ENCODE data around the gene COL23A1.

Gene COL23A1

DNA sequence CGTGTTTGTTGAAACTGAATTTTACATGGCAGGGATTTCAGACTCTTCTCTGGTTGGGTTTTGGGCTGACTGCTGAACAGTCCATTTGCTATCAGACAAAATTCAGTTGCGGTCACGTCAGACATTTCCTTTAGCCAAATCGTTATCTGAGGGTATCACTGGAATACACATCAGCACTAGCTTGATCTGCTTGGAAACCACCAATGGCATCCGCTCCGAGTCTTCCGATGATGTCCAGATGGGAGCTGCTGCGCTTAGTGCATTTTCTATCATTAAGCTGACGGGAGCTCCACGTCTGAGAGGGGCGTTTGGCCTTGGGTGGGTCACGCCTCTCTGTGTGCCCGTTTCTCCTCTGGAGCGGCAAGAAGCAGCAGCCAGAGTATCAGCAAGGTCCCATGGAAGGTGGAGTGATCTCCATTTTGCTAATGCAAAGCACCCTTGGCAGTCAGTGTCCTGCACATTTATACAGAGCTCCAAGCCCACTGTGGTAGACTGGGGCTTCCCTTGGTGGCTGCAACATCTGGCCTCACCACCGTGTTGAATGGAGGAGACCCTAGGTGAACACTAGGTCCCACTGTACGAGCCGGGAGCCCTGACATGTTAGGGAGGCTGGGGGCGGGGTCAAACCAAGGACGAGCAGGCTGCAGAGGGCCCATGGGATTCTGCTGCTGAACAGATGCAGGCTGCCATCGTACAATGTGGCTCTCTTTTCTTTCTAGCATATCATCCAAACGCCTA, 223.0 kb downstream of the COL23A1 start:
- no peak overlapping the region for H3K4me3 ChIP-seq (ENCODE audit: low read depth, low read length)

DNA sequence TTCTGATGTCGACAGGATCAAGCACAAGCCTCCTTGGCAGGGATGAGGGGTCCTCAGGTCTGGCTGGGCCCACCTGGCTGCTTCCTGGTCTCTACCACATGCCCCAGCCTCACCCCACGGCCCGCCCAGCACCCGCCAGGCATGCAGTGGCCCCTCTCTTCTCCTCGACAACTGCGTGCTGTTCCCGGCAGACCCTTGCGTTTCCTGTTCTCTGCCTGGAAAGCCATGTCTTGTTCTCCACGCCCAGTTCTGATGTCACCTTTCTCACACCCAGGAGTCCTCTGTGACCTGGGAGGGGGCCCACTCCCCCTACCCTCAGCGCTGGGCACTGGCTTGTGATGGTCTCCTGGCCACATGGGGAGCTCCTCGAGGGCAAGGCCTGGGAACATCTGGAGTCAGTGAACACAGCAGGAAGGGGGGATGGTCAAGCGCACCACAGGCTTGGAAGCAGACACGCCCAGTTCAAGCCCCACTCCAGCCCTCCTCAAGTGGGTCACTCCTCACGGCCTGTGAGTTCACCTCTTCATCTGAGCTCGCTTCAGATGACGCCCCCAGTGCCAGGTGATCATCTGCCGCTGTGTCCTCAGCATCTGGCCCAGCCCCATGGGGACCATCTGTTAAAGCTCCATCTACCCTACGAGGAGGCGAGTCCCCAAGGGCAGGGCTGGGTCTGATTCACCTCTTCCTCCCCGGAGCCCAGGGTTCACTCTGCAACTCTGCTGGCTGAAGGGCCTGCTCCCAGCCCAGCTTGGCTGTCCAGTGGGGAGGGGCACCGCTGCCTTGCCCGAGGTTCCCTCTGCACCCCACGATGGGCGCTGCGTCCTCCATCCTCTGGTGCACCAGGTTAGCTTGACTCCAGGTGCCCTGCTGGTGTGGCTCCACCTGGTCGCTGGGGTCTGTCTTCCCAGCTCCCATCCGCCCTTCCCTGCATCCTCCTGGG, 224.4 kb downstream of the COL23A1 start:
- no peak overlapping the region for H3K4me3 ChIP-seq (ENCODE audit: low read depth, low read length)

DNA sequence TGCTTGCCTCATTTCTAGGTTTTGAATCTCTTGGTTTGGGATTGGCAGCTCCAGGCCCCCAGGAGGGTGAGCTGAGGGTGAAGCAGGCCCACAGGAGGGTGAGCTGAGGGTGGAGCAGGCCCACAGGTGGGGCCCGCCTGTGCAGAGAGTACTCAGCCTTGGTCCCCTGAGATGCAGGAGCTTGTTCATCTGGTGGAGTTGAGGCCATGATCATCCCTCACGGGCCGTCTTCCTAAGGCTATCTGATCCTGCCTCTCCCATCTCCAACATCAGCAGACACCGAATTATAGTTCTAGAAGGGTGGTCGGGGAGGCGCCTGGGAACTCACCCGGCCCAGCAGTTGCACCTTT, 225.9 kb downstream of the COL23A1 start:
- no peak overlapping the region for H3K4me3 ChIP-seq (ENCODE audit: low read depth, low read length)

DNA sequence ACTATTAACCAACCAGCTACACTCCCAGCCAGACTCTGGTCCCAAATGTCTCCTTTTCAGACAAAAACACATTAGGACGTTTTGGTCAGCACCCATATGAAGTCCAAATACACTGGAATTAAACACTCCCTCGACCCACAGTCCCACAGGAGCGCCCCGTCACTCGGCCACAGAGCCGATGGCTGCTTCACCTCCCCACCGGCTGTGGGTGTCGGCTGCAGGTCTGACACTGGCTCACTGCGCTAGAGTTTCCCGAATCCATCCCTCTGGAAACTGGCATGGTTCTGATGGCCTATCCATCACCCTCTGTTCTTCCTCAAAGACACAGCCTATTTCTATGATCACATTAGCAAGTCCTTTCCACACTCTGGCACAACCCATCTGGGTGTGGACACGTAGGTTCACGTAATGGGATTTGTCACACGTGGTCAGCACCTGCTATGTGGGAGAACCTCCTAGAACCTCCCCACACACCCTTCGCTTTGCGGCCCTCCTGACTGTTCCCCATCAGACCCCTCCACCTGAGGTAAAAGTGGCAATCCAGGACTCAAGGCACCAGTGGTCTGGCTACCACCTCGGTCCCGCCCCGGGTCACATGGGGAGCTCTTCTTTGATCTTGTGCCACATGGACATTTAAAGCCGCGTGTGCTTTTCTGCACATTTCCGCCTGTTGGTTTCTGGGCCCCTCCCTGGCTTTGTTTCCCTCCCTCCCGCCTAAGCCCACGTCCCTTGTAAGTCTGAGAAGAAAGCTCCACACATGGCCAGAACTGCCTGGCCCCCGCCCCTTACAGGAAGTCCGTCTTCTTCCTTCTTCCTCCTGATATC, 226.5 kb downstream of the COL23A1 start:
- no peak overlapping the region for H3K4me3 ChIP-seq (ENCODE audit: low read depth, low read length)

DNA sequence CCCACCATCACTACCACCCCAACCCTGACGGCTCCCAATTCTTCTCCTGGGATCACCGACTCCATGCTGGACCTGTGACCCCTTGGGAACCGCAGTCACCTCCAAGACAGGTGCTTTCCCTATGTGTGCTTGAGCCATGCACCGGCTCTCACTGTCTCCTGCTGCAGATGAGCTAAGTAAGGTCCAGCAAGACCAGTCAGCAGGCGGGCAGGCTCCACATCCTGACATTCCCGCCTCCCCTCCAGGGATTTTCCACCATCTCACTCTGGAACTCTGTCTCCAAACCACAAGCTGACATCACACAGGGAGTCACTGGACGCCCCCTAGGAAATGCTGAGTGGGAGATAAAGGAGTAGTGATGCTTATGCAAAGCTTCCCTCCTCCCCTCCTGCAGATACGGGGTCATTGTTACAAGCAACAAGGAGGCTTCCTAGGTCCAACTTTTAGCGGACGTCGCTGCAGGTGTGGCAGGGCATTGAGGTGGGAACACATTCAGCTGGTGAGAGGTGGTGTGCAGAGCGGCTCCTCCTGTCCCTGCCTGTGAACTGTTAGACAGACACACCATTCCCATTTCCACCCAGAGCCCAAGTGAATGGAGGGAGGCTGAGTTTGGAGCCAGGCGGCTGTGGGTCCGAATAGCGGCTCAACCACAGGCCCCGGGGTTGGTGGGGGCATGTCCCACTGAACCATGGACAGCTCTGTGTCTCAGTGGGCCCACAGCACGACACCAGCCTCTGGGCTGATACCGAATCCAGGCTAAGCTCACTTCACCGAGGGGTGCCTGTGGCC, 228.3 kb downstream of the COL23A1 start:
- no peak overlapping the region for H3K4me3 ChIP-seq (ENCODE audit: low read depth, low read length)

DNA sequence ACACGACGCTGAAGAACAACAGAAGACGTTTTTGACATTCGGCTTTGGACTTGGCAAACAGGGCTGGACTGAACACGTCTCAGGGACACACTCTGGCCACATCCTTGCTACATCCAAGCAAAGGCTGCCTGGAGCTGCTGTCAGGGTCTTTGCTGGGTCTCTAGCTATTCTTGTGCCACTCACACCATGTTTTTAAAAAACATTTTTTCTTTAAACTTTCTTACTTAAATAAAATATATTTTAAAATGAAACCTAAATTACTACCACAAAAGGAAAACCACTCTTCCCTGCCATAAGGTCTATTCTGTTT, 229.3 kb downstream of the COL23A1 start:
- H3K4me3 ChIP-seq (ENCODE audit: low read depth, low read length): no peak overlapping the region

DNA sequence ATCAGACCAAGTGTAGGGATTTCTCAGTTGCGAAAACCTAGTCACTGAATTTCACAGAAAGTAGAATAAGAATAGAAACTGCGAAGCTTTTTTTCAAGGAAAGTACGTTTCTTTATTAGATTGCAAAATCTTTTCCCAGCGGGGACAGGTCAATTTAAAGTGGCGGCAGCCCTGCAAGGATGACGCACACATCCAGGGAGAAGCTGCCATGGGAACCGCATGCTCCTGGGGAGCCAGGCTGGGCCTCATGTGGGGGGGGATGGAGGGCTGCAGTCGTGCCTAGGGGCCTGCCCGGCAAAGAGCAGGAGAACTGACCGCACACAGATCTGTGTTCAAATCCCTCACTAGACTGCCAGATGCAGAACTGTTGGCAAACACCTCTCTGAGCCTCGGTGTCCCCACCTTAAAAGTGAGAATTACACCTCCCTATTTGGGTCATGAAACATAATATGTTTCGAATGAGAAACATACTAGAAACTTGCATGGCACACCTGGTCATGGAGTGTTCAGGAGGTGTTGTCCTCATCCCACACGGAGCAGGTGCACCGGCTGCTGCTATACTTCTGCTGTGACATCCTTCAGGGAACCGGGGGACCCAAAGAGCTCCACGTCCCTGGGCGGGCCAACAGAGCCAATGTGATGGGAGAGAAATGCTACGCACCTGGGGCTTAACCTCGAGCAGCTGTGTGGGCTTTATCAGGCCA, 229.8 kb downstream of the COL23A1 start:
- no peak overlapping the region for H3K4me3 ChIP-seq (ENCODE audit: low read depth, low read length)

DNA sequence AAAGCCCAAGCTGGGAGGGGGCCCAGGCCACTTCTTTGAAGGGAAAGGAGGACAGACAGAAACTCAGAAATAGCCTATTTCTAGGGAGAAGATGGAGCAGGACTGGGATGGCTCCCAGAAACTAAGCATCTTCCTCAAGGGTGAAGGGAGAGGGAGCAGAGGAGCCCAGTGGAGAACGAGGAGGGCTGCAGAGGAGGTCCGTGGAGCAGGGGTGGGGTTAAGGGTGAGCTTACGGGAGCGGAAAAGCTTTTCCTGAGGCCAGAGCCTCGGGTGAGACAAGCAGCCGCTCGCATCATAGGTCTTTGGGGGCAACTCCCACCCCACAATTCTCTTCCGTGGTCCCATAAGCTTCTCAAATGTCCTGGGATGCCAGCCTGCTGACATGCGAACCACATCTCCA, 230.5 kb downstream of the COL23A1 start:
- H3K4me3 ChIP-seq (ENCODE audit: low read depth, low read length): no peak overlapping the region

DNA sequence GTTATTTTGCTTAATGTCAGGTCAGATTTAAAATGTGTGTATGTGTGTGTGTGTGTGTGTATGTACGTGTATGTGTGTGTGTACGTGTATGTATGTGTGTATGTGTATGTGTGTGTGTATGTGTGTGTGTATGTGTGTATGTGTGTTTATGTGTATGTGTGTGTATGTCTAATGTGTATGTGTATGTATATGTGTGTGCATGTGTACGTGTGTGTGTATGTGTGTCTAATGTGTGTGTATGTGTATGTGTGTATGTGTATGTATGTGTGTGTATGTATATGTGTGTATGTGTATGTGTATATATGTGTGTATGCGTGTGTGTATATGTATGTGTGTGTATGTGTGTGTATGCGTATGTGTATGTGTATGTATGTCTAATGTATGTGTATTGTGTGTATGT, 232.5 kb downstream of the COL23A1 start:
- no peak overlapping the region for H3K4me3 ChIP-seq (ENCODE audit: low read depth, low read length)

DNA sequence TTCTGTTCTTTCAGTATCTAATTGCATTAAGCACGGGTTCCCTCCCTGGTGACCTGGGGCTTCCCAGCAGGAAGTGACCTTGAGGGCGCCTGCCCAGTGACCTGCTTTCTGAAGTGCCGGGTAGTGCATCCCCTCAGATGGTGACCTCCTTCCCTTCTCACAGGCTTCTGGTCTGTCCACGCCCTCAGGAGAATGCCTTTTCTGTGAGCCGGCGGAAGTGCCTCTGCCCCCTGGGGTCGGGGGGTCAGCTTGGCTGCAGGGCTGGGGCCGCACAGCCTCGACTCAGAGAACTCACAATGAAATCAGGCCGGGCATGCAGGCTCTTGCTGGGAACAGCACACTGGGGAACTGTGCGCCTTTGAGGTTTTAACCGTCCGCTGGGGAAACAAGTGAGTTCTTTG, 233.1 kb downstream of the COL23A1 start:
- no peak overlapping the region for H3K4me3 ChIP-seq (ENCODE audit: low read depth, low read length)

DNA sequence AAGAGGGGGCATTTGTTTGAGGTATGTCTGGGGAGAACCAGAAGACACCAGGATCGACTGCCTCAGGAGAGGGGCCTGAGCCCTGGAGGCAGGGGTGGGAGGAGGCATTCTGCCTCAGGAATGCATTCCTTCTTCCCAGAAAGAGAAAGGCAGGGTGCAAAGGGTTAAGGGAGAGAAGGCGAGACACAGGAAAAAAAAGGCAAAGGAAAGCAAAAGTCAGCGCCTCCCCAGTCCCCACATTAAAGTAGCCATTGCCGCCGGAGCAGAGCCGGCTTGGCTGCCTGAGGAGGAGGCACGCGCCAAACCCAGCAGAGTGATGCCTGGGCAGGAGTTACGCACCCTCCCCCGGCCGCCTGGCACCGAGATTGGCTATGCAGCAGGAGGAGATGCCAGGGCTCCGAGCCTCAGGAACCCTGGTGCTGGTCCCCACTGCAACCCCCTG, 233.7 kb downstream of the COL23A1 start:
- no peak overlapping the region for H3K4me3 ChIP-seq (ENCODE audit: low read depth, low read length)

DNA sequence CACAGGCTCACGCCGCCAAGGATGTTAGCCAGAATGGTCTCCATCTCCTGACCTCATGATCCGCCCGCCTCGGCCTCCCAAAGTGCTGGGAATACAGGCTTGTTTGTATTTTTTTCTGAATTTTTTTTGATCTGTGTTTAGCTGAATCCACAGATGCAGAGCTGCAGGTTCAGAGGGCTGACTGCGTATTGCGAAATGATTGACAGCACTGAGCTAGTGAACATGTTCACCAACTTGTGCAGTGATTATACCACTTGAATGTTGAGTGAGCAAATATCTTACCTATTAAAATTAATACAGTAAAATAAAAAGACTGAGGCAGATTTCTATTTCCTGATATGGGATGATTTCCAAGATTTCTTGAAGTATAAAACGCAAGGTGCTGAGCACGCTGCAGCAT, 234.5 kb downstream of the COL23A1 start:
- H3K4me3 ChIP-seq (ENCODE audit: low read depth, low read length): no peak overlapping the region

DNA sequence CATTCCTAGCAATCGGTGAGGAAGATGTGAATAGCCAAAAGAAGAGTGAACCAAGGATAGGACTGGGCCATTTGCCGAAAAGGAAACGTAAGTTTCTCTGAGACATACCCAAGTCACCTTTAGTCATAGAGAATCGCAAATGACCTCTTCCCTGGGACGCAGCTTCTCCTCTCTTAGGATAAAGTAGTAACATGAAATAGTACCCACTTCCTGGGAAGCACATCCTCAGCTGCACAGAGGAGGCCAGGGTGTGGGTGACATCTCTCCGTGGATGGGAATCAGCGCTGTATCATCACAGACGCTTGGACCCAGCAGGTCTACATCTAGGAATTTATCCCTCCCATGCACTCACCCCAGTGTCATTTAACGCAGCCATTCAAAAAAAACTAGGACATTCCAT, 236.7 kb downstream of the COL23A1 start:
- H3K4me3 ChIP-seq (ENCODE audit: low read depth, low read length): no peak overlapping the region

DNA sequence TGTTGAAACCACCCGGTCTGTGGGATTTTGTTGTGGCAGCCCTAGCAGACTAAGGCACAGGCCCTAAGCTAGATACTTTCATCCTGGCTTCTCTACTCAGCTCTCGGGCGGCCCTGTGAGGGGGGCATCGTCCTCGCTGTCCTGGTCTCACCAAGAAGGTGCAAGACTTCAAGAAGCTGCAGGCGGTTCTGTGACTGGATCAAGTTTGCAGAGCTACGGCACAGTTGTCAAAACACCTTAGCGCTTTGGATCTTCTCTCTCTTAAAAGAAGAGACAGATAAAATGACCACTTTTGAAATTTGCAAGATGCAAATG, 238.2 kb downstream of the COL23A1 start:
- H3K4me3 ChIP-seq (ENCODE audit: low read depth, low read length): no peak overlapping the region

DNA sequence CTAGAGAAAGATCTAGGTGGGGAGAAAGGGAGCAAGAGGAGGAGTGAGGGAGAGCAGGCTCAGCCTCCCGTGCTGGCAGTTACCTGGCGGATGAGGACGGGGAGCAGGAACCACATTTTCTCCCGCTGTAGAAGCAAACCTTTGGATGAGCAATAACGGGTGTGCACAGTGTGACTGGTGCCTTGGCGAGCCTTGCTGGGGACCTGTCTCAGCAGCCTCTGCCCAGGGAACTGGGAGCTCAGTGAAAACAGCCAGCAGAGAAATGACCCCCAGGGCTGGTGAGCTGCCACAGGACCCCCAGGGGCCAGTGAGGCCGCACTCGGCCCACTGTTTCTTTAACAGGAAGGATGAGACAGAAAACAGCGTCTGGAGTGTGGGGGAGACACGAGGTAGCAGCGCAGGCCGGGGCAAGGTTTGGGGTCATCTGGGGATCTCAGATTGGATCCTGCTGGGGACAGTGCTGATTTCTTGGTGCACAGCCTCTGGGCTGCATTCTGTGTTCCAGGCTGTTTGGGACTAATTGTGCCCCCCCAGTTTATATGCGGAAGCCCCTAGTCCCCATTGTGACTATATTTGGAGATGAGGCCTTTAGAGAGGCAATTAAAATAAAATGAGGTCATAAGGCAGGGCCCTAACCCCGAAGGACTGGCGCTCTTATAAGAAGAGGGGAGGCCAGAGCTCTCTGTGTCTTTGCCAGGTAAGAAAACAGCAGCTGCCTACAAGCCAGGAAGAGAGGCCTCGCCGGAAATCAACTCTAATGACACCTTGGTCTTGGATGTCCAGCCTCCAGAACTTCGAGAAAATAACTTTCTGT, 238.8 kb downstream of the COL23A1 start:
- no peak overlapping the region for H3K4me3 ChIP-seq (ENCODE audit: low read depth, low read length)

DNA sequence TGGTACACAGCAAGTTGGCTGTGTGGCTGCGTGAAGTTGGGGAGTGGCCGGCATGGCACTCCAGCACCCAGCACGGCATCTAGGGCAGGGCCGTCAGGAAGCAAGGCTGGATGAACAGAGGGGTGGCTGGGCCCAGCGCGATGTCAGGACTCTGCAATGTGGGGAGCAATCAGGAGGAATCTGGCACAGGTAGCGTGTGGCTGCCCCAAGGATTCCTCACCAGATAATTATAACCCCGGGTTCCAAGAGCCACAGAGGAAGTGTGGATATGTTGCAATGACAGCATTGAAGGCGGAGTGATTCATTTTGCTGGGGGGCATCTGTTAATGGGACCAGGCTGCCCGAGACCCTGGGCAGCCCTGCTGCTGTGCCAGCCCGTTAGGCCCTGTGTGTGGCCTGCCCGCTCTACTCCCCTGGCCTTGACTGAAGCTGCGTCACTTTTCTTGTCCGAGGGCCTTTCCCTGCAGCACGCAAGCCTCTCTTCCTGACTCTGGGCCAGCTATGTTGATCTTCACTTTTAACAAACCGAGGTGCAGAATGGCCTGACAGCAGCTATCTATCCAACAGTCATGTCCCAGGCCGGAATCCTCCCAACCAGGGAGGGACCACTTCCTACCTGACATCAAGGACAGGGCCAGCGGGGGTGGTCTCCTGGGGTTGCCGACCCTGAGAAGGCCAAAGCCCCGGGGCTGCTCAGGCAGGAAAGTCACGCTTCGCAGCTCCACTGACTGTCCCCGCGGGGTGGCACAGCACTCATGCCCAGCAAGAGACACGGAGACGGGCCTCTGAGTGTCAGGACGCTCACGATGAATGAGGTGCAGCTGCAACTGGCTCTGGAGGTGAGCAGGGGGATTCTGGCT, 239.6 kb downstream of the COL23A1 start:
- no peak overlapping the region for H3K4me3 ChIP-seq (ENCODE audit: low read depth, low read length)

DNA sequence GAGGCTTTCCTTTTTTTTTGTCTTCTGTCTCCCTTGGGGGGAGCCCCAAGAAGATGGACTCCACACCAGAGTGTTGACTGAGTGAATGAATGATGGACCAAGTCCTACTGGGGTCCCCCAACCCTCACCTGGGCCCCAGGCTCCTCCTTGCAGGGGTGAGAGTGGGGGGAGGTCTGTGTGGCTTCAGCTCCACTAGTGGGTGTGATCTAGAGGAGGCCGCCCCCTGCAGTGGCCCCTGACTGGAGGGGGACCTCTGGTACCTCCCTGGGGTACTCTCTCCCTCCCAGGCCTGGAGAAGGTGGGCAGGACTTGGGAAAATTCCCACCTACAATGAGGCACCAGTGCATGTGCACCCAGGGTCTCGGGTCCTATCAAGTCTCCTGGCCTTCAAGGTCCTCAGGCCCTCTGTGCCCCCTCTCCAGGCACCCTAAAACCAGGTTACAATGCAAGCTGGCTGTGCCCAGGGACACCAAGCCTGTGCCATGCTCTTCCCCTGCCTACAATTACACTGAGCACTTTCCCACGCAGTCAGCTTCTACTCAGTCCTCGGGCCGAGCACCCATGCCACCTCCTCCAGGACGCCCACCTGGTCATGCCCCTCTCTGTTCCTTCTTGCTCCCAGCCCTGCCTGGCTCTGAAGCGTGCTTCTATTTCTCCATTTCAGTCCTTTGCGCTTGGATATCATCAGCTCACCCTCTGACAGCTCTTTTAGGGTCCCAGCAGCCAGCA, 240.4 kb downstream of the COL23A1 start:
- no peak overlapping the region for H3K4me3 ChIP-seq (ENCODE audit: low read depth, low read length)

DNA sequence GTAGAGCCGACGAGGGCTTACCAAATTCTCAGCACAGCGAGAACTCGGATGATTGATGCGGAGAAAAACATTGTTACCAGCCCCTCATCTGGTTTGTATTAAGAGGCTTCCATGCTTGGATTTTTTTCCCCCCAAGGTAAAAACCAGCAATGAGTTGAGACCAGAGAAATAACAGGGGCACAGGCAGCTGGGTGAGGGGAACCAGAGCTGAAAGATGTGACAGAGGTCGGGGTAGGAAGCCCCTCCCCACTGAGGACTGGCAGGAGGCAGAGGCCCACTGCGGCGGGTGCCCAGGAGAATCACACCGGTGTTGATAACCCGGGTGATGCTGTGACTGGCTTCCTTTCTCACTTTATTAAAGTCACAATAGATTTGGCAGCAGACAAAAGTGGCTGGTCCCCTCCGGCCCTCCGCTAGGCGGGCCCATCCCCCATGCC, 241.1 kb downstream of the COL23A1 start:
- no peak overlapping the region for H3K4me3 ChIP-seq (ENCODE audit: low read depth, low read length)

Measured in iPS-11a (cell line).